ENCODE measurements around the gene ATRNL1.
"Not testable (repeated sequence)": the region's sequence is repeated elsewhere in the genome, so short reads cannot be mapped to it uniquely, and the experiment has no call there.

Gene ATRNL1

GRCh38 chr10:115253765-115254164 lies 160.6 kb downstream of the ATRNL1 start:
- not testable (repeated sequence) for ATAC-seq

GRCh38 chr10:115272482-115272881 lies 179.3 kb downstream of the ATRNL1 start:
- no peak for ATAC-seq
- H3K4me1 Mint-ChIP-seq: no peaks in the 10 kb centered on the region
- no peaks in the 10 kb centered on the region for H3K9me3 Mint-ChIP-seq
- no peaks in the 10 kb centered on the region for H3K36me3 Mint-ChIP-seq
- H3K4me3 Mint-ChIP-seq: no peak overlapping the region
- no peak for DNase-seq (ENCODE audit: low spot score in 2 of 2)
- H3K27ac Mint-ChIP-seq: no peak overlapping the region

More at GRCh38 chr10:115253765-115254164, 160.6 kb downstream of the ATRNL1 start:
- DNase-seq (ENCODE audit: low spot score in 2 of 2); H3K36me3 Mint-ChIP-seq; H3K27ac Mint-ChIP-seq; H3K4me3 Mint-ChIP-seq; H3K4me1 Mint-ChIP-seq: not testable (repeated sequence)
- H3K9me3 Mint-ChIP-seq: peaks cover 11% of the 10 kb centered on the region

- DNase-seq (ENCODE audit: low spot score in 2 of 2): no peak
- no peaks in the 10 kb centered on the region for H3K9me3 Mint-ChIP-seq
- no peak for ATAC-seq
- H3K4me1 Mint-ChIP-seq: no peaks in the 10 kb centered on the region
- no peak overlapping the region for H3K27ac Mint-ChIP-seq
- no peaks in the 10 kb centered on the region for H3K36me3 Mint-ChIP-seq
- H3K4me3 Mint-ChIP-seq: no peak overlapping the region
Measured at GRCh38 chr10:115278294-115278693, 185.1 kb downstream of the ATRNL1 start.

- Mint-ChIP-seq H3K36me3 (no peaks in the 10 kb centered on the region), H3K27ac (no peak overlapping the region), H3K4me1 (no peaks in the 10 kb centered on the region), H3K9me3 (peaks cover 22% of the 10 kb centered on the region), H3K4me3 (no peak overlapping the region)
- DNase-seq (ENCODE audit: low spot score in 2 of 2) (no peak), ATAC-seq (peak; percentile 26)
Measured at GRCh38 chr10:115295213-115295805, 202.1 kb downstream of the ATRNL1 start.

GRCh38 chr10:115300080-115300479 lies 206.9 kb downstream of the ATRNL1 start:
- no peaks in the 10 kb centered on the region for H3K4me1 Mint-ChIP-seq
- ATAC-seq: no peak
- H3K27ac Mint-ChIP-seq: no peak overlapping the region
- no peak overlapping the region for H3K4me3 Mint-ChIP-seq
- DNase-seq (ENCODE audit: low spot score in 2 of 2): no peak
- no peaks in the 10 kb centered on the region for H3K36me3 Mint-ChIP-seq
- peaks cover 7% of the 10 kb centered on the region for H3K9me3 Mint-ChIP-seq

GRCh38 chr10:115319669-115320068 lies 226.5 kb downstream of the ATRNL1 start:
- not testable (repeated sequence) for DNase-seq (ENCODE audit: low spot score in 2 of 2); ATAC-seq; H3K36me3 Mint-ChIP-seq; H3K4me3 Mint-ChIP-seq; H3K4me1 Mint-ChIP-seq; H3K27ac Mint-ChIP-seq
- peaks cover 31% of the 10 kb centered on the region for H3K9me3 Mint-ChIP-seq

- no peak overlapping the region for H3K27ac Mint-ChIP-seq
- DNase-seq (ENCODE audit: low spot score in 2 of 2): no peak
- peaks cover 28% of the 10 kb centered on the region for H3K9me3 Mint-ChIP-seq
- H3K36me3 Mint-ChIP-seq: no peaks in the 10 kb centered on the region
- no peak for ATAC-seq
- no peak overlapping the region for H3K4me3 Mint-ChIP-seq
- no peaks in the 10 kb centered on the region for H3K4me1 Mint-ChIP-seq
Measured at GRCh38 chr10:115321360-115321759, 228.2 kb downstream of the ATRNL1 start.

- no peaks in the 10 kb centered on the region for H3K4me1 Mint-ChIP-seq
- DNase-seq (ENCODE audit: low spot score in 2 of 2): no peak
- no peak for ATAC-seq
- peaks cover 20% of the 10 kb centered on the region for H3K9me3 Mint-ChIP-seq
- no peaks in the 10 kb centered on the region for H3K36me3 Mint-ChIP-seq
- H3K27ac Mint-ChIP-seq: no peak overlapping the region
- no peak overlapping the region for H3K4me3 Mint-ChIP-seq
Measured at GRCh38 chr10:115328331-115328730, 235.2 kb downstream of the ATRNL1 start.

- H3K4me3 Mint-ChIP-seq: no peak overlapping the region
- peaks cover 14% of the 10 kb centered on the region for H3K9me3 Mint-ChIP-seq
- H3K36me3 Mint-ChIP-seq: no peaks in the 10 kb centered on the region
- no peak for ATAC-seq
- no peaks in the 10 kb centered on the region for H3K4me1 Mint-ChIP-seq
- H3K27ac Mint-ChIP-seq: no peak overlapping the region
- DNase-seq (ENCODE audit: low spot score in 2 of 2): no peak
Measured at GRCh38 chr10:115335366-115335765, 242.2 kb downstream of the ATRNL1 start.

GRCh38 chr10:115355162-115355760 lies 262.1 kb downstream of the ATRNL1 start:
- no peak overlapping the region for H3K4me3 Mint-ChIP-seq
- H3K4me1 Mint-ChIP-seq: no peaks in the 10 kb centered on the region
- H3K9me3 Mint-ChIP-seq: peaks cover 12% of the 10 kb centered on the region
- no peak for ATAC-seq
- H3K27ac Mint-ChIP-seq: no peak overlapping the region
- H3K36me3 Mint-ChIP-seq: no peaks in the 10 kb centered on the region
- DNase-seq (ENCODE audit: low spot score in 2 of 2): no peak

- H3K4me3 Mint-ChIP-seq; H3K27ac Mint-ChIP-seq; H3K4me1 Mint-ChIP-seq; H3K36me3 Mint-ChIP-seq; ATAC-seq; DNase-seq (ENCODE audit: low spot score in 2 of 2): not testable (repeated sequence)
- peaks cover 11% of the 10 kb centered on the region for H3K9me3 Mint-ChIP-seq
Measured at GRCh38 chr10:115367920-115368319, 274.8 kb downstream of the ATRNL1 start.

- Mint-ChIP-seq H3K9me3 (peaks cover 20% of the 10 kb centered on the region), H3K4me1 (no peaks in the 10 kb centered on the region), H3K4me3 (no peak overlapping the region), H3K36me3 (no peaks in the 10 kb centered on the region), H3K27ac (no peak overlapping the region)
- no peak for DNase-seq (ENCODE audit: low spot score in 2 of 2)
- no peak for ATAC-seq
Measured at GRCh38 chr10:115379064-115379463, 285.9 kb downstream of the ATRNL1 start.

GRCh38 chr10:115384665-115385064 lies 291.5 kb downstream of the ATRNL1 start:
- H3K27ac Mint-ChIP-seq: no peak overlapping the region
- no peaks in the 10 kb centered on the region for H3K36me3 Mint-ChIP-seq
- no peak for DNase-seq (ENCODE audit: low spot score in 2 of 2)
- no peak overlapping the region for H3K4me3 Mint-ChIP-seq
- peaks cover 7% of the 10 kb centered on the region for H3K9me3 Mint-ChIP-seq
- no peak for ATAC-seq
- no peaks in the 10 kb centered on the region for H3K4me1 Mint-ChIP-seq

GRCh38 chr10:115390607-115391006 lies 297.4 kb downstream of the ATRNL1 start:
- H3K4me3 Mint-ChIP-seq: no peak overlapping the region
- DNase-seq (ENCODE audit: low spot score in 2 of 2) (no peak), ATAC-seq (no peak)

GRCh38 chr10:115398026-115398425 lies 304.9 kb downstream of the ATRNL1 start:
- Mint-ChIP-seq H3K27ac (no peak overlapping the region), H3K4me1 (no peaks in the 10 kb centered on the region), H3K36me3 (no peaks in the 10 kb centered on the region), H3K4me3 (no peak overlapping the region), H3K9me3 (peaks cover 17% of the 10 kb centered on the region)
- DNase-seq (ENCODE audit: low spot score in 2 of 2): no peak
- peak; percentile 8 for ATAC-seq

More at GRCh38 chr10:115390607-115391006, 297.4 kb downstream of the ATRNL1 start:
- no peak overlapping the region for H3K27ac Mint-ChIP-seq
- H3K36me3 Mint-ChIP-seq: no peaks in the 10 kb centered on the region
- H3K4me1 Mint-ChIP-seq: no peaks in the 10 kb centered on the region
- peaks cover 16% of the 10 kb centered on the region for H3K9me3 Mint-ChIP-seq

GRCh38 chr10:115402699-115403098 lies 309.5 kb downstream of the ATRNL1 start:
- H3K4me3 Mint-ChIP-seq: no peak overlapping the region
- ATAC-seq (no peak), DNase-seq (ENCODE audit: low spot score in 2 of 2) (no peak)
- H3K36me3 Mint-ChIP-seq: no peaks in the 10 kb centered on the region
- H3K27ac Mint-ChIP-seq: no peak overlapping the region
- no peaks in the 10 kb centered on the region for H3K4me1 Mint-ChIP-seq
- peaks cover 10% of the 10 kb centered on the region for H3K9me3 Mint-ChIP-seq
